ES-I3 (cell line): Measurements from ENCODE around the gene ROBO1.

ENCODE experiments used
- H3K36me3 ChIP-seq: 2 replicates; pipeline ENCODE4 v1.6.1; 2013; ENCODE audit warnings: mild to moderate bottlenecking, low read length, control low read depth, moderate library complexity; ENCODE audit not compliant: insufficient read depth
- H3K4me1 ChIP-seq: 2 replicates; pipeline ENCODE4 v1.6.1; 2013; ENCODE audit warnings: mild to moderate bottlenecking, control low read depth, low read length; ENCODE audit not compliant: insufficient read depth
- H3K9ac ChIP-seq: 2 replicates; pipeline ENCODE4 v1.6.1; 2013; ENCODE audit warnings: low read depth, mild to moderate bottlenecking, low read length, moderate library complexity
- H3K9me3 ChIP-seq: 2 replicates; pipeline ENCODE4 v1.6.1; 2013; ENCODE audit warnings: mild to moderate bottlenecking, low read length, moderate library complexity; ENCODE audit not compliant: control insufficient read depth, insufficient read depth

ROBO1 gene

GRCh38 chr3:79160421-79160820, 607.4 kb downstream of the ROBO1 start:
- no peaks in the 10 kb centered on the region for H3K9me3 ChIP-seq
- H3K36me3 ChIP-seq: no peaks in the 10 kb centered on the region
- H3K4me1 ChIP-seq: peaks cover 6% of the 10 kb centered on the region; the same call in 1 of the 2 replicates
- no peak overlapping the region for H3K9ac ChIP-seq

DNA sequence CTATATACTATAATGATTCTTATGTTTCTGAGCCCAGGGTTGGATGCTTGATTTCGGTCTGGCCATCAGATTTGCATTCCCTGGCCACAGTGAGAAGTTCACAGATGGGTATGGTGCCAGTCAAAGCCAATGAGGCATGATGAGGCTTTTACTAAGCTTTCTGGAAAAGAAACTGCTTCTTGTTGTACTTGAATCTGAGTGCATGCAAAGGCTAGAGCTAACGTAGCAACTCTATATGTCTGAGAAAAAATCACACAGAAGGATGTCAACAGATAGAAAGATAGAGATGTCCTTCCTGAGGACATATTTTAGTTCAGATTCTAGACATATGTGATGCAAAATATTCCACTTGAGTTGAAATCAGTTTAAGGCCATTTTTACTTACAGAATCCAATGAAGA, 608.1 kb downstream of the ROBO1 start:
- no peaks in the 10 kb centered on the region for H3K9me3 ChIP-seq
- H3K4me1 ChIP-seq: peaks cover 6% of the 10 kb centered on the region; the same call in 1 of the 2 replicates
- H3K36me3 ChIP-seq: no peaks in the 10 kb centered on the region
- H3K9ac ChIP-seq: no peak overlapping the region

DNA sequence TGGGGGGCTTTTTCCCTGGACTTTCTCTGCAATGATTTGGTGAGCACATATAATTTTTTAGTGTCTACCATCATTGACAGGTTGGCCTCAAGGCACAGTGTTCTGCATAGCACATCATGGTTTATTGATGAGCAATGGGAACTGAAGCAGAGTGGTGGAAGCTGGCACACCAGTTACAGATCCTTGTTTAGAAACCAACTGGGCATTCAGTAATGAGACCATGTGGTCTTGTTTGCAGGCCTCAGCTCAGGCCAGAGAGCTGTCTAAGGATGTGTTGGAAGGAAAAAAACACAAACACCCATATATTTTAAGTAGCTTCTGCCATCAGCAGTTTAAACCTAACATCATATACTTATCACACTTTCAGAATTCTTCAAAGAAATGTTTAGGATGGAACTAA, 610.6 kb downstream of the ROBO1 start:
- H3K36me3 ChIP-seq: no peaks in the 10 kb centered on the region
- no peaks in the 10 kb centered on the region for H3K9me3 ChIP-seq
- no peak overlapping the region for H3K9ac ChIP-seq
- peaks cover 6% of the 10 kb centered on the region; the same call in 1 of the 2 replicates for H3K4me1 ChIP-seq

GRCh38 chr3:79154865-79155264, 612.9 kb downstream of the ROBO1 start:
- Histone ChIP-seq H3K9ac (no peak overlapping the region), H3K36me3 (no peaks in the 10 kb centered on the region), H3K4me1 (peaks cover 6% of the 10 kb centered on the region; the same call in 1 of the 2 replicates), H3K9me3 (peaks cover 3% of the 10 kb centered on the region; the same call in 1 of the 2 replicates)

DNA sequence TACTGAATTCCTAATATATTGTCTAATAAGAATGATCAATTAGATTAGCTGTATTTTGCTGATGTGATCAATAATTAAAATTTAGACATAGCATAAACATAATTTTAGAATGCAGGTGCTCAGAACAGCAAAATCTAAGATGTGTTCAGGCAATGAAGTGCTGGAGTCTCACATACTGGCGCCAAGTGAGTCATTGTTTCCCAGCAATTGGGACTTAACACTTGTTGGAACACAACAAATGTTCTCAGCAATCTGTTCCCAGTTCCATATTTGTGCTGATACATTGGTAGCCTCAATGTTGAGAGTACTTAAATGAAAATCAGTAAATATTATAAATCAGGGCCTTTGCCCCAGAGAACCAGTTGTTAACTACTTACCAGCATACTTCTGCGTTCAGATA, 619.0 kb downstream of the ROBO1 start:
- H3K9me3 ChIP-seq: peaks cover 3% of the 10 kb centered on the region; the same call in 1 of the 2 replicates
- H3K4me1 ChIP-seq: no peaks in the 10 kb centered on the region
- no peaks in the 10 kb centered on the region for H3K36me3 ChIP-seq
- no peak overlapping the region for H3K9ac ChIP-seq

DNA sequence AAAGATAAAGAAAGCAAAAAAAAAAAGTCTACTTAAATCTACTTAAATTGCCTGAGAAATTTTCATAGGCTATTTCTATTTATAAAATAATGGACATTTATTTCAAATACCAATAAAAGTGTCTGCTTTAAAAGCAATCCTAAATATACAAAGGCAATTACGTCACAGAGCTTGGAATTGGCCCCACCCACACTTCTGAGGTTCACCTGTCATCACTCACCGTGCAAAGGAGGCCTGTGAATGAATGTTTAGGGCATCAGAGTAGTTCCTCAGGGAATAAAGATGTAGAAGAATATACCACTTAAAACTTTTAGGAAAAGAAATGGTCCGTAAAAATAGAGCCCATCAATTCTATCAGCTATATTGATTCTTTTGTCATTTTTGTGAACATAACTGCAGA, 621.8 kb downstream of the ROBO1 start:
- H3K4me1 ChIP-seq: no peaks in the 10 kb centered on the region
- no peak overlapping the region for H3K9ac ChIP-seq
- no peaks in the 10 kb centered on the region for H3K36me3 ChIP-seq
- no peaks in the 10 kb centered on the region for H3K9me3 ChIP-seq

GRCh38 chr3:79140708-79141107, 627.1 kb downstream of the ROBO1 start:
- Histone ChIP-seq H3K4me1 (no peaks in the 10 kb centered on the region), H3K9me3 (no peaks in the 10 kb centered on the region), H3K9ac (no peak overlapping the region), H3K36me3 (no peaks in the 10 kb centered on the region)

GRCh38 chr3:79139395-79140068, 628.3 kb downstream of the ROBO1 start:
- H3K36me3 ChIP-seq: no peaks in the 10 kb centered on the region
- H3K4me1 ChIP-seq: no peaks in the 10 kb centered on the region
- H3K9me3 ChIP-seq: no peaks in the 10 kb centered on the region
- H3K9ac ChIP-seq: no peak overlapping the region

DNA sequence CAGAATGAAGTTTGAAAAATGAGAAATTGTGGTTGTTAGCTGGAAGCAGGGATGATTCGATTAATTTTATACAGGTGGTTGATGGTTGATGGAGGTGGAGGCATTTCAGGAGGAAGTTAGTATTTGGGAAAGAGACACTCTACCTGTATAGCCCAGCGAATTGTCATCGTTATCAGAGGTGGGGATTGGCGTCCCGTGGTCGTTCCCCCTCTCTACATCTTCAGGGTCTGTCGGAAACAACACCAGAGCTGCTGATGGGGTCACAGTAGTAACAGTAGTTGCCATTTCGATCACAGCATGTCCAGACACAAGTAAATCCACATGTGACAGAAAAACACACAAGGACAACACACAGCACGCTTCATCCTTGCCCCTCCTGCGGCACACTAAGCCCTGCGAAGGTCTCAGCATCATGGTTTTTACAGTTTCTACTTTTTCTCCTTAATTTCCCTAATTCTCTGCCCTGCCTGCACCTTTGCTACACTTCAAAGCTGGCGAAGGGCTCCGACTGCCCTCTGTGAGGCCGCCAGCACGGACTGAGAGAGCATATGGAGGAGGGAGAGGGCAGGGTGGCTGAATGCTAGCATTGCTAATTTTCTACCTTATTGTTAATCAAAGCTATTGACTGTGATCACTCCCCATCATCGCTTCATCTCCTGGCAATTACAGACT, 642.3 kb downstream of the ROBO1 start:
- H3K9me3 ChIP-seq: no peaks in the 10 kb centered on the region
- H3K9ac ChIP-seq: no peak overlapping the region
- no peaks in the 10 kb centered on the region for H3K36me3 ChIP-seq
- H3K4me1 ChIP-seq: peaks cover 4% of the 10 kb centered on the region; the same call in 1 of the 2 replicates

- no peaks in the 10 kb centered on the region for H3K4me1 ChIP-seq
- no peaks in the 10 kb centered on the region for H3K9me3 ChIP-seq
- H3K9ac ChIP-seq: no peak overlapping the region
- no peaks in the 10 kb centered on the region for H3K36me3 ChIP-seq
Observed at GRCh38 chr3:79115458-79115857, 652.3 kb downstream of the ROBO1 start.

DNA sequence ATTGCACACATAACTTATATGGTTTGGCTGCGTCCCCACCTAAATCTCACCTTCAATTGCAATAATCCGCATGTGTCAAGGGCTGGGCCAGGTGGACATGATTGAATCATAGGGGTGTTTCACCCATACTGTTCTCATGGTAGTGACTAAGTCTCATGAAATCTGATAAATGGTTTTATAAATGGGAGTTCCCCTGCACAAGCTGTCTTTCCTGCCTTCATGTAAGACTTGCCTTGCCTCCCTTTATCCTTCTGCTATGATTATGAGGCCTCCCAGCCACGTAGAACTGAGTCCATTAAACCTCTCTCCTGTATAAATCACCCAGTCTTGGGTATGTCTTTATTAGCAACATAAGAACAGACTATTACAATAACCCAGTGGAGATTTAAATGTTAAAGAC, 653.9 kb downstream of the ROBO1 start:
- no peaks in the 10 kb centered on the region for H3K36me3 ChIP-seq
- H3K9me3 ChIP-seq: no peaks in the 10 kb centered on the region
- no peaks in the 10 kb centered on the region for H3K4me1 ChIP-seq
- no peak overlapping the region for H3K9ac ChIP-seq

DNA sequence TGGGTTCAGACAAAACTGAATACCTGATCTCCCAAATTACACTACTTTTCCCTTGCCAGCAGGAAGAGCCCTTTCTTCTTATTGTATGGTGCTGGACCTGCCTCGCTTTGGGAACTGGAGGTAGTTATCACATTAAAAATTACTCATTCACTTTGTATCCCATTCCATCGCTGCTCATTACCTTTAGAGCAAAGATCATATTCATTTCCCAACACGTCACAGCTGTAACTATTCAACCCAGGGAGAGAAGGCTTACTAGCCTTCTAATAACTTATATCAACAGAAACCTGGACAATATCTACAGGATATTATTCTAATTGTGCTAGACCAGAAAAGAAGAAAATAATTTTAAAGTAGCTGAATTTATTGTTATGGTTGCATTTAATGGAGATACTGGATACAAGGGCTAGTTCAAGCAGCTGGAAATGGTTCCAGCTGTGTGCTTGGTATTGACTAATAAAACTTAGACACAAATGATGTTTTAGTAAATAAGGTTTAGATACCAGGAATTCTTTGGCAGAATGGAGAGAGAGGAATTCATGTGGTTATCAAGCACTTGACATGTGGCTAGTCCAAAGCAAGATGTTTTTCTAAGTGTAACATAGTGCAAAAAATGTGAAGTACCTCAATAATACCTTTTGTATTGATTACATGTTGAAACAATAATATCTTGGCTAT, 656.3 kb downstream of the ROBO1 start:
- no peaks in the 10 kb centered on the region for H3K9me3 ChIP-seq
- no peaks in the 10 kb centered on the region for H3K36me3 ChIP-seq
- H3K4me1 ChIP-seq: no peaks in the 10 kb centered on the region
- no peak overlapping the region for H3K9ac ChIP-seq

DNA sequence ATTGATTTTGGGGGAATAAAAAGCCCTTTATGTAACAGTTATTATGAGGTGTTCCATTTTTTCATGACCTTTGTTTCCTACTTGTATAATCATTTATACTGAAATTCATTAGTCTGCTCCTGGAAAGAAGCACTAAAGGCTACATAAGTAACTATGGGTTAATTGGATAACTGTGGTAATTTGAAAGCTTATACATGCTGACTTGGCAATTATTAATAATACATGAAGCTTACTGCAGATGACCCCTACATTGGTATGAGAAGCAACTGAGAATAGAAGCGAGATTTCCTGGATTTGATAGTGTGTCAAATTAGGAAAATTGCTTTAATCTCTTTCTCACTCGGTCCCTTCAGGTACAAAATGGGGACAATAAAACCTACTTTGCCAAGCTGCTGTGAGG, 658.0 kb downstream of the ROBO1 start:
- Histone ChIP-seq H3K36me3 (no peaks in the 10 kb centered on the region), H3K9ac (no peak overlapping the region), H3K4me1 (no peaks in the 10 kb centered on the region), H3K9me3 (no peaks in the 10 kb centered on the region)

DNA sequence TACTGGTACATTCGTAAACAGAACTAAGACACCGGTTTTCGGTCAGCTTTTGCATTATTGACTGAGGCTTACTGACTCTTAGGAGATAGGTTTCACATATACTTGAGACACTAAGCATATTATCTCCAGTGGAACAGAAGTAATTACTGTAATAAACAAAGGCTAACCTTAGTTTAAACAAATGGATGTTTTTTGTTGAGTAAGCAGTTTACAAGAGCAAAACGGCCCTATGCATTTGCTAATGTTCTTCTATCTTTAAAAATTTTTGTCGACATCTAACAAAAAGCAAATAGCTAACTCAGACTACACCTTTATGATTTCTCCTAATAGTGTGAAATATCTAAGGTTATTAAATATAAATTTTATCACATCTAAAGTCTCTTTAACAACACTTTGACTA, 664.5 kb downstream of the ROBO1 start:
- no peaks in the 10 kb centered on the region for H3K4me1 ChIP-seq
- H3K36me3 ChIP-seq: no peaks in the 10 kb centered on the region

More for the DNA sequence above, 664.5 kb downstream of the ROBO1 start:
- no peak overlapping the region for H3K9ac ChIP-seq
- H3K9me3 ChIP-seq: no peaks in the 10 kb centered on the region
